Adrenal gland (tissue), 12 donors: ENCODE results near the gene GMPPA. TPM values are rescaled to one million over a fixed set of nuclear protein-coding genes. Genes with fewer than 3 reads are reported as not detected.

Experiments used
- DNase-seq, 7 donors: peaks; one replicate each; pipeline ENCODE4 v3.0.0-alpha.2; 2019 to 2020
- H3K27ac ChIP-seq, 5 donors: fragments of 200-600 bp; sonication (generic) in 4 of 5; 1 replicate in 3 of 5; 2 replicates in 2 of 5; pipeline versions ENCODE4 v1.5.1 to v1.8.0; 2016 to 2020; ENCODE audit warnings: mild to moderate bottlenecking in 1 of 5
- H3K27me3 ChIP-seq: fragments of 200-600 bp; 2 replicates; pipeline ENCODE4 v1.8.0; 2021
- H3K36me3 ChIP-seq, 2 donors: fragments of 200-600 bp; replicated peaks in 1 of 2; 1 replicate in 1 of 2; 2 replicates in 1 of 2; pipeline versions ENCODE4 v1.5.1 to v1.8.0; 2018 to 2022
- H3K4me1 ChIP-seq, 2 donors: fragments of 200-600 bp; replicated peaks in 1 of 2; 1 replicate in 1 of 2; 2 replicates in 1 of 2; pipeline versions ENCODE4 v1.5.1 to v1.8.0; 2018 to 2021
- H3K4me3 ChIP-seq, 4 donors: fragments of 200-600 bp; sonication (generic) in 3 of 4; one replicate each; pipeline ENCODE4 v1.5.1; 2016 to 2018
- H3K9me3 ChIP-seq, 3 donors: fragments of 200-600 bp; sonication (generic) in 1 of 3; replicated peaks in 1 of 3; 1 replicate in 2 of 3; 2 replicates in 1 of 3; pipeline versions ENCODE4 v1.5.1 to v1.8.0; 2016 to 2021
- CTCF ChIP-seq, 6 experiments: fragments of 450-650 bp in 4 of 6; fragments of 200-600 bp in 2 of 6; sonication (generic) in 1 of 6; IDR thresholded peaks; 1 replicate in 5 of 6; 2 replicates in 1 of 6; pipeline versions ENCODE4 v1.5.1 to v1.8.0; 2016 to 2021; ENCODE audit warnings: antibody characterized with exemption in 6 of 6, mild to moderate bottlenecking in 2 of 6, moderate library complexity in 1 of 6
- POLR2A ChIP-seq, 2 donors: fragments of 450-650 bp; IDR thresholded peaks; one replicate each; pipeline ENCODE4 v1.6.1; 2017; ENCODE audit warnings: antibody characterized with exemption in 2 of 2, mild to moderate bottlenecking in 2 of 2, moderate library complexity in 1 of 2
- WGBS, 4 donors: extraction: QIAGEN DNeasy Blood & Tissue Kit in 2 of 4; methylation state at CpG; one replicate each; pipeline versions ENCODE4 v1.1.5 to v1.1.7; 2013 to 2017; 5-methylcytosine and 5-hydroxymethylcytosine counted together
- intact Hi-C, 2 donors: fragments of 100-400 bp; cut with DNase I; formaldehyde crosslinking; loops; one replicate each; pipeline versions ENCODE4 v1.14.1 to v1.15.0; 2022 to 2023
- polyA plus RNA-seq, 3 donors: library from polyadenylated mRNA; stranded (reverse); fragments of 200-250 nt in 2 of 3; fragments of 350-450 nt in 1 of 3; fragmentation: Illumina TruSeq in 1 of 3; extraction: RNeasy Lipid Tissue Mini Kit (QIAGEN cat#74804) in 1 of 3; gene quantifications; one replicate each; pipeline ENCODE4 v1.2.3, GENCODE V29; 2013 to 2014
- total RNA-seq, 9 donors: library from RNA; depleted of rRNA in 4 of 9; stranded (reverse); fragments of >200 nt in 4 of 9; fragments of 120-200 nt in 1 of 9; fragmentation: NEBNext Ultra II Directional in 1 of 9; extraction: Animal tissue kit (Norgen Biotek cat#: 25700) in 1 of 9; gene quantifications; one replicate each; pipeline versions ENCODE4 v1.1.0 to v1.2.4, GENCODE V29; 2013 to 2023
- donor health status: healthy with polysubstance abuse.
- donor health status: Bipolar disorder and iron deficiency.
- donor health status: DM: yes; HTN: yes; CAD: no.
- donor health status: DM: no; HTN: no; CAD: no.
- donor health status: DM: no; HTN: no; CAD: no.
- donor health status: DM: yes; HTN: yes; CAD: no.

GMPPA gene
- total and polyA plus RNA-seq, 12 donors = 23.0 to 72.2 (median 35.3) TPM

- 78 to 82% (median 82%) methylated on average over 6 to 16 of the region's 16 CpGs for WGBS, 4 donors
- Histone ChIP-seq H3K4me1 (no peaks in the 10 kb centered on the region), H3K36me3 (no peaks in the 10 kb centered on the region), H3K27ac (no peak overlapping the region), H3K4me3 (no peak overlapping the region), H3K27me3 (no peaks in the 10 kb centered on the region), H3K9me3 (no peaks in the 10 kb centered on the region)
- TF ChIP-seq POLR2A (IDR thresholded peaks at IDR 0.05) = no peak
- no peak for TF ChIP-seq CTCF (IDR thresholded peaks at IDR 0.05)
- peak in 2 of 7 donors; percentile 13 to 33 for DNase-seq
- intact Hi-C loops = no loop called here
Measured at GRCh38 chr2:219469186-219469724, 29.4 kb upstream of the GMPPA start.

- no peak for DNase-seq
- Histone ChIP-seq H3K27me3 (no peaks in the 10 kb centered on the region), H3K9me3 (no peaks in the 10 kb centered on the region), H3K27ac (no peak overlapping the region), H3K36me3 (no peaks in the 10 kb centered on the region), H3K4me3 (no peak overlapping the region), H3K4me1 (no peaks in the 10 kb centered on the region)
- 51 to 59% (median 56%) methylated on average over 2 to 4 of the region's 4 CpGs for WGBS, 4 donors
- TF ChIP-seq POLR2A (IDR thresholded peaks at IDR 0.05) (no peak), CTCF (IDR thresholded peaks at IDR 0.05) (no peak)
- intact Hi-C loops = loop anchor here (10.0 kb wide), 1 partner anchor 66 kb away; no protein-coding TSS in a partner anchor
Measured at GRCh38 chr2:219470429-219470828, 28.3 kb upstream of the GMPPA start.

- Histone ChIP-seq H3K4me1 (no peaks in the 10 kb centered on the region), H3K4me3 (no peak overlapping the region), H3K9me3 (no peaks in the 10 kb centered on the region), H3K27ac (no peak overlapping the region), H3K27me3 (no peaks in the 10 kb centered on the region), H3K36me3 (no peaks in the 10 kb centered on the region)
- DNase-seq = no peak
- TF ChIP-seq CTCF (IDR thresholded peaks at IDR 0.05) (no peak), POLR2A (IDR thresholded peaks at IDR 0.05) (no peak)
- 71 to 92% (median 89%) methylated on average over 8 to 22 of the region's 22 CpGs for WGBS, 4 donors
- intact Hi-C loops = loop anchor here (2.0 to 10.0 kb wide), 2 partner anchors 61 to 67 kb away; no protein-coding TSS in a partner anchor
Measured at GRCh38 chr2:219471476-219472371, 27.0 kb upstream of the GMPPA start.

GRCh38 chr2:219472629-219473187, 26.0 kb upstream of the GMPPA start:
- WGBS, 4 donors = 83 to 93% (median 88%) methylated on average over 3 to 12 of the region's 12 CpGs
- Histone ChIP-seq H3K36me3 (no peaks in the 10 kb centered on the region), H3K27me3 (no peaks in the 10 kb centered on the region), H3K27ac (no peak overlapping the region), H3K9me3 (no peaks in the 10 kb centered on the region), H3K4me3 (no peak overlapping the region), H3K4me1 (no peaks in the 10 kb centered on the region)
- no peak for TF ChIP-seq POLR2A (IDR thresholded peaks at IDR 0.05)
- TF ChIP-seq CTCF (IDR thresholded peaks at IDR 0.05) = no peak
- DNase-seq = no peak
- intact Hi-C loops = loop anchor here (2.0 to 10.0 kb wide), 2 partner anchors 60 to 68 kb away; no protein-coding TSS in a partner anchor
